NT2/D1 (cell line): Measurements from ENCODE around the gene HOXA10.

ENCODE experiments used
- SUZ12 ChIP-seq: IDR thresholded peaks from 2 replicates; pipeline ENCODE4 v1.6.1; 2011; ENCODE audit not compliant: insufficient read length, insufficient read depth; ENCODE audit errors: extremely low read depth
- YY1 ChIP-seq: IDR thresholded peaks from 2 replicates; pipeline ENCODE4 v1.6.1; 2011; ENCODE audit not compliant: insufficient read length, insufficient read depth
- ZNF274 ChIP-seq: IDR thresholded peaks from 2 replicates; pipeline ENCODE4 v1.6.1; 2011; ENCODE audit warnings: mild to moderate bottlenecking, low read depth, low read length

GRCh38 chr7:27204851-27205322 is 30.8 kb upstream of the HOXA10 start:
- TF ChIP-seq YY1 (no peak), ZNF274 (no peak), SUZ12 (peak; percentile 72)
